Upper lobe of left lung (tissue), 6 donors: ENCODE measurements around the gene NEURL4. TPM values are rescaled to one million over a fixed set of nuclear protein-coding genes. Genes with fewer than 3 reads are reported as not detected.

Experiments
- ATAC-seq, 2 donors: fragments of 200-7000 bp; cut with Tn5 transposase; one replicate each; pipeline ENCODE4 v1.9.1; 2022; ENCODE audit warnings: mild to moderate bottlenecking in 2 of 2, moderate library complexity in 2 of 2; ENCODE audit not compliant: low FRiP score in 2 of 2
- DNase-seq, 2 donors: peaks; one replicate each; pipeline ENCODE4 v3.0.0-alpha.2; 2019 to 2020
- H3K27ac ChIP-seq, 4 donors: fragments of 200-600 bp; sonication (generic); one replicate each; pipeline ENCODE4 v1.5.1; 2016 to 2019
- H3K27me3 ChIP-seq, 4 donors: fragments of 200-600 bp; sonication (generic); one replicate each; pipeline ENCODE4 v1.5.1; 2017 to 2019
- H3K36me3 ChIP-seq, 4 donors: fragments of 200-600 bp; sonication (generic); one replicate each; pipeline ENCODE4 v1.5.1; 2016 to 2019
- H3K4me1 ChIP-seq, 4 donors: fragments of 200-600 bp; sonication (generic); one replicate each; pipeline ENCODE4 v1.5.1; 2018 to 2019
- H3K4me3 ChIP-seq, 4 donors: fragments of 200-600 bp; sonication (generic); one replicate each; pipeline ENCODE4 v1.5.1; 2017 to 2019; ENCODE audit warnings: mild to moderate bottlenecking in 2 of 4, moderate library complexity in 1 of 4
- H3K9me3 ChIP-seq, 4 donors: fragments of 200-600 bp; sonication (generic); one replicate each; pipeline ENCODE4 v1.5.1; 2018 to 2019
- EP300 ChIP-seq, 4 donors: sonication (generic); formaldehyde crosslinking; IDR thresholded peaks; one replicate each; pipeline ENCODE4 v1.5.1; 2017; ENCODE audit warnings: antibody characterized with exemption in 4 of 4, control low read depth in 2 of 4
- POLR2A ChIP-seq, 4 donors: fragments of 450-650 bp; IDR thresholded peaks; one replicate each; pipeline ENCODE4 v1.5.1; 2016 to 2017; ENCODE audit warnings: antibody characterized with exemption in 4 of 4, mild to moderate bottlenecking in 2 of 4
- POLR2AphosphoS5 ChIP-seq, 2 donors: sonication (generic); formaldehyde crosslinking; IDR thresholded peaks; one replicate each; pipeline ENCODE4 v1.5.1; 2017; ENCODE audit warnings: antibody characterized with exemption in 2 of 2
- WGBS, 2 donors: methylation state at CpG; one replicate each; pipeline ENCODE4 v1.1.5; 2017 to 2018; 5-methylcytosine and 5-hydroxymethylcytosine counted together
- total RNA-seq, 6 donors: library from RNA; depleted of rRNA in 4 of 6; stranded (reverse); fragments of >200 nt in 4 of 6; gene quantifications; one replicate each; pipeline versions ENCODE4 v1.1.0 to v1.2.1, GENCODE V29; 2016 to 2021
- TF ChIP-seq, protein P1 (sequence below), 6 experiments: fragments of 450-650 bp in 4 of 6; fragments of 200-600 bp in 2 of 6; sonication (generic) in 2 of 6; IDR thresholded peaks; one replicate each; pipeline ENCODE4 v1.5.1; 2016 to 2019; ENCODE audit warnings: antibody characterized with exemption in 6 of 6
- donor health status: DM: no; HTN: no; CAD: no; lungs with moderate emphysema.
- donor health status: DM: no; HTN: yes; CAD: no; lungs with severe emphysema.

NEURL4 gene
- total RNA-seq, 6 donors from 2014 or later: 14.2 to 77.5 (median 37.5) TPM

DNA sequence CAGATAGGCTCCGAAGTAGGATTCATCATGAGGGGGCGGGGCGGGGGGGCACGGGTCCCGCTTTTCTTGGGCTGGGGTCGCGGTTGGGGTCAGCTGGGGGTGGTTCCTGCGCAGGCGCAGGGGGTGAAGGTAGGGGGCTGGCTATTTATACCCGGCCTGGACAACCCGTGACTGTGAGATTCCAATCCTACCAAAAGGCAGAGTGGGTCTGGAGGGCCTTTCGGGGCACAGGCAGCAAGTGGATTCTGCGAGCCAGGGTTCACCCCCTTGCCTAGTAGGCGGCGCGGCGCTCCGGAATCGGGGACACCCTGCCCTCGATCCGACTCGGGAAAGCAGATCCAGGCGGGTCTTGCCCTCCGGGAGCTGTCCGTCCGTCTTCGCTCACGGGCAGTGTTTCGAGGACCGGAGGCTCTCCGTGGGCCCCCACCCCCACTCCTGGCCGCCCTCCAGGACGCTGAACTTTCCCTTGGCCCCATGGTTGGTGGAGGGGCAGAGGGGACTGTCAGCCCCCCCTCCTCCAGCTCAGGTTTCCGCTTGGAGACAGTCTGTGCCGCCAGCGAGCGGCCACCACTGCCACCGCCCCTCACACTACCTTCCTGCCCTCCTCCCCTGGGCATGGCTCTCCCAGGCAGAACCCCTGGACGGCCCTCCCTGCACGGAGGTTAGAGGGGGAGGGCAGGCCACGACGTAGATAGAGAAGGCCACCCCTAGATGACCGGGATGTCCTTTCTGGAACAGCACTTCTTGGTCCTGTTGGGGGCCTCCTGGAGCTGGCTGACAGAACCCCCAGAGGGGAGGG, 47.0 kb downstream of the NEURL4 start:
- 0 to 9% methylated on average over 3 to 23 of the region's 43 CpGs for WGBS, 2 donors
- Histone ChIP-seq H3K36me3 (no peaks in the 10 kb centered on the region), H3K4me1 (peaks cover 23 to 29% (median 24%) of the 10 kb centered on the region in 4 donors), H3K9me3 (no peaks in the 10 kb centered on the region), H3K4me3 (peak overlapping the region in 3 of 4 donors; percentile 43 to 56 (median 45)), H3K27me3 (peaks cover 0 to 12% (median 4%) of the 10 kb centered on the region in 4 donors), H3K27ac (peak overlapping the region in 2 of 4 donors; percentile 52 to 69)
- ATAC-seq (no peak), DNase-seq (peak in 1 of 2 donors; percentile 82)
- TF ChIP-seq POLR2A (IDR thresholded peaks at IDR 0.05): no peak
- TF ChIP-seq POLR2AphosphoS5 (IDR thresholded peaks at IDR 0.05): no peak
- TF ChIP-seq, protein P1, sequence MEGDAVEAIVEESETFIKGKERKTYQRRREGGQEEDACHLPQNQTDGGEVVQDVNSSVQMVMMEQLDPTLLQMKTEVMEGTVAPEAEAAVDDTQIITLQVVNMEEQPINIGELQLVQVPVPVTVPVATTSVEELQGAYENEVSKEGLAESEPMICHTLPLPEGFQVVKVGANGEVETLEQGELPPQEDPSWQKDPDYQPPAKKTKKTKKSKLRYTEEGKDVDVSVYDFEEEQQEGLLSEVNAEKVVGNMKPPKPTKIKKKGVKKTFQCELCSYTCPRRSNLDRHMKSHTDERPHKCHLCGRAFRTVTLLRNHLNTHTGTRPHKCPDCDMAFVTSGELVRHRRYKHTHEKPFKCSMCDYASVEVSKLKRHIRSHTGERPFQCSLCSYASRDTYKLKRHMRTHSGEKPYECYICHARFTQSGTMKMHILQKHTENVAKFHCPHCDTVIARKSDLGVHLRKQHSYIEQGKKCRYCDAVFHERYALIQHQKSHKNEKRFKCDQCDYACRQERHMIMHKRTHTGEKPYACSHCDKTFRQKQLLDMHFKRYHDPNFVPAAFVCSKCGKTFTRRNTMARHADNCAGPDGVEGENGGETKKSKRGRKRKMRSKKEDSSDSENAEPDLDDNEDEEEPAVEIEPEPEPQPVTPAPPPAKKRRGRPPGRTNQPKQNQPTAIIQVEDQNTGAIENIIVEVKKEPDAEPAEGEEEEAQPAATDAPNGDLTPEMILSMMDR (IDR thresholded peaks at IDR 0.05): no peak
- no peak for TF ChIP-seq EP300 (IDR thresholded peaks at IDR 0.05)

DNA sequence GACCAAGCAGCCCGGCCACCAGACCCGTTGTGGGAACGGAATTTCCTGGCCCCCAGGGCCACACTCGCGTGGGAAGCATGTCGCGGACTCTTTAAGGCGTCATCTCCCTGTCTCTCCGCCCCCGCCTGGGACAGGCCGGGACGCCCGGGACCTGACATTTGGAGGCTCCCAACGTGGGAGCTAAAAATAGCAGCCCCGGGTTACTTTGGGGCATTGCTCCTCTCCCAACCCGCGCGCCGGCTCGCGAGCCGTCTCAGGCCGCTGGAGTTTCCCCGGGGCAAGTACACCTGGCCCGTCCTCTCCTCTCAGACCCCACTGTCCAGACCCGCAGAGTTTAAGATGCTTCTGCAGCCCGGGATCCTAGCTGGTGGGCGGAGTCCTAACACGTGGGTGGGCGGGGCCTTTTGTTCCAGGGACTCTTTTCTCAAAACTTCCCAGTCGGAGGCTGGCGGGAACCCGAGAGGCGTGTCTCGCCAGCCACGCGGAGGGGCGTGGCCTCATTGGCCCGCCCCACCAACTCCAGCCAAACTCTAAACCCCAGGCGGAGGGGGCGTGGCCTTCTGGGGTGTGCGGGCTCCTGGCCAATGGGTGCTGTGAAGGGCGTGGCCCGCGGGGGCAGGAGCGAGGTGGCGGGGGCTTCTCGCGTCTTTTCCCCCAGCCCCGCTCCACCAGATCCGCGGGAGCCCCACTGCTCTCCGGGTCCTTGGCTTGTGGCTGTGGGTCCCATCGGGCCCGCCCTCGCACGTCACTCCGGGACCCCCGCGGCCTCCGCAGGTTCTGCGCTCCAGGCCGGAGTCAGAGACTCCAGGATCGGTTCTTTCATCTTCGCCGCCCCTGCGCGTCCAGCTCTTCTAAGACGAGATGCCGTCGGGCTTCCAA, 47.8 kb downstream of the NEURL4 start, which contains the start of gene SLC2A4:
TSS of gene SLC2A4 (plus strand) at position 645 of the 879 bp plus-strand sequence. CDS start at position 862, 217 bp downstream.
- H3K27ac ChIP-seq: peak within 1 kb of the TSS; percentile 53 to 78 (median 62)
- H3K4me1 ChIP-seq: peaks cover 23 to 29% (median 24%) of the 10 kb centered on the region in 4 donors
- H3K36me3 ChIP-seq: no peaks in the 10 kb centered on the region
- 0% methylated on average over 6 to 45 of the region's 71 CpGs for WGBS, 2 donors
- ATAC-seq (peak; percentile 94 to 95), DNase-seq (peak; percentile 96)
- peaks cover 0 to 12% (median 4%) of the 10 kb centered on the region in 4 donors for H3K27me3 ChIP-seq
- TF ChIP-seq, protein P1 (IDR thresholded peaks at IDR 0.05): peak in 2 of 6 experiments; percentile 7 to 9
- TF ChIP-seq POLR2A (IDR thresholded peaks at IDR 0.05) (no peak), EP300 (IDR thresholded peaks at IDR 0.05) (peak in 1 of 4 donors; percentile 40), POLR2AphosphoS5 (IDR thresholded peaks at IDR 0.05) (peak in 1 of 2 donors; percentile 21)
- peak within 1 kb of the TSS; percentile 33 to 56 (median 44) for H3K4me3 ChIP-seq
- H3K9me3 ChIP-seq: no peaks in the 10 kb centered on the region

DNA sequence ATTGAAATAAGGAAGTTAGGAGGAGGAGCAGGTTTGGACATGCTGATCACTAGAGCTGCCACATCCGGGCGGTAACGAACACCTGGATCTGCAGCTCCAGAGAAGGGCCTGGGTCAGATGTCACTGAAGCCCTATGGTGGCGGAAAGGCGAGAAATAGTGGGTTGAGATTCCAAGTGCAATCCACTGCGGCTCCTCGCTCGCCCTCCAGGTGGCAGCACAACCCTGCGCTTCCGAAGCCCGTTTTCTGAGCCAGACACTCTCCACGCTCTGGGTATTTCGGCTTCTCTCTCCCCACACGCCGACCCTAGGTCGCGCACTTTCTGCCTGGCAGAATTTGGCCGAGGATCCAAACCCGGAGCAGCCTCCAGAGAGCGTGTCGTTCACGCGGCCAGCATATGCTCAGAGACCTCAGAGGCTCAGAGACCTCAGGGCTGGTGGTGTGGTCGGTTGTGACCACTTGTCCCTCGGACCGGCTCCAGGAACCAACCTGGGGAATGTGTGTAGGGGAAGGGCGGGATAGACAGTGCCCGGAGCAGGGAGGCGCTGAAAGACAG, 48.5 kb downstream of the NEURL4 start:
- TF ChIP-seq EP300 (IDR thresholded peaks at IDR 0.05) (no peak), POLR2A (IDR thresholded peaks at IDR 0.05) (no peak), POLR2AphosphoS5 (IDR thresholded peaks at IDR 0.05) (no peak)
- TF ChIP-seq, protein P1 (IDR thresholded peaks at IDR 0.05): peak; percentile 87 to 97 (median 95)
- WGBS, 2 donors: 0% methylated on average over 11 to 26 of the region's 29 CpGs
- DNase-seq (peak; percentile 86 to 95), ATAC-seq (peak; percentile 94 to 95)
- peak overlapping the region; percentile 1 to 56 (median 44) for H3K4me3 ChIP-seq
- no peaks in the 10 kb centered on the region for H3K9me3 ChIP-seq
- peaks cover 0 to 12% (median 4%) of the 10 kb centered on the region in 4 donors for H3K27me3 ChIP-seq
- no peaks in the 10 kb centered on the region for H3K36me3 ChIP-seq
- peak overlapping the region; percentile 53 to 78 (median 62) for H3K27ac ChIP-seq
- peaks cover 23 to 29% (median 24%) of the 10 kb centered on the region in 4 donors for H3K4me1 ChIP-seq

DNA sequence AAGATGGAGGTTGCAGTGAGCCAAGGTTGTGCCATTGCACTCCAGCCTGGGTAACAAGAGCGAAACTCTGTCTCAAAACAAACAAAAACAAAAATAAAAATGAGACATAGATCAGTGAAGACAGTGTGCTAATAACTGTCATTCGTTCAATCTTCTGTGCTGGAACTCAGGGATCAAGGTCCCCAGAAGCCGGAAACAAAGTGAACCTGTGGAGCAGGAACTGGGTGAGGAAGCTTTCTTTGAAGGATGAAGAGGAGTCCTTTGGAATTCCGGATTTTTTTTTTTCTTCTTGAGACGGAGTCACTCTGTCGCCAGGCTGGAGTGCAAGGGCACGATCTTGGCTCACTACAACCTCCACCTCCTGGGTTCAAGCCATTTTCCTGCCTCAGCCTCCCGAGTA, 49.7 kb downstream of the NEURL4 start:
- no peak overlapping the region for H3K4me3 ChIP-seq
- no peak for DNase-seq
- peaks cover 0 to 12% (median 4%) of the 10 kb centered on the region in 4 donors for H3K27me3 ChIP-seq
- peaks cover 23 to 29% (median 24%) of the 10 kb centered on the region in 4 donors for H3K4me1 ChIP-seq
- 85 to 92% methylated on average over 8 of the region's 8 CpGs for WGBS, 2 donors
- TF ChIP-seq POLR2A (IDR thresholded peaks at IDR 0.05) (no peak), EP300 (IDR thresholded peaks at IDR 0.05) (no peak), POLR2AphosphoS5 (IDR thresholded peaks at IDR 0.05) (no peak)
- TF ChIP-seq, protein P1 (IDR thresholded peaks at IDR 0.05): no peak
- no peaks in the 10 kb centered on the region for H3K36me3 ChIP-seq
- ATAC-seq: no peak
- H3K9me3 ChIP-seq: no peaks in the 10 kb centered on the region
- no peak overlapping the region for H3K27ac ChIP-seq
